Dermis microvascular lymphatic vessel endothelial cell (primary cell): ENCODE measurements around the gene ABHD10. TPM values are rescaled to one million over a fixed set of nuclear protein-coding genes. Genes with fewer than 3 reads are reported as not detected.

Experiments
- DNase-seq, 2 donors: peaks; one replicate each; pipeline versions ENCODE4 v3.0.0 to v3.0.0-alpha.2; 2010; ENCODE audit warnings: low read depth in 2 of 2
- total RNA-seq: library from RNA; depleted of rRNA; stranded (reverse); fragments of >200 nt; gene quantifications from 2 replicates; pipeline ENCODE4 v1.2.1, GENCODE V29; 2014

ABHD10 gene
- total RNA-seq: 21.6 and 25.8 TPM in 2 replicates

DNA sequence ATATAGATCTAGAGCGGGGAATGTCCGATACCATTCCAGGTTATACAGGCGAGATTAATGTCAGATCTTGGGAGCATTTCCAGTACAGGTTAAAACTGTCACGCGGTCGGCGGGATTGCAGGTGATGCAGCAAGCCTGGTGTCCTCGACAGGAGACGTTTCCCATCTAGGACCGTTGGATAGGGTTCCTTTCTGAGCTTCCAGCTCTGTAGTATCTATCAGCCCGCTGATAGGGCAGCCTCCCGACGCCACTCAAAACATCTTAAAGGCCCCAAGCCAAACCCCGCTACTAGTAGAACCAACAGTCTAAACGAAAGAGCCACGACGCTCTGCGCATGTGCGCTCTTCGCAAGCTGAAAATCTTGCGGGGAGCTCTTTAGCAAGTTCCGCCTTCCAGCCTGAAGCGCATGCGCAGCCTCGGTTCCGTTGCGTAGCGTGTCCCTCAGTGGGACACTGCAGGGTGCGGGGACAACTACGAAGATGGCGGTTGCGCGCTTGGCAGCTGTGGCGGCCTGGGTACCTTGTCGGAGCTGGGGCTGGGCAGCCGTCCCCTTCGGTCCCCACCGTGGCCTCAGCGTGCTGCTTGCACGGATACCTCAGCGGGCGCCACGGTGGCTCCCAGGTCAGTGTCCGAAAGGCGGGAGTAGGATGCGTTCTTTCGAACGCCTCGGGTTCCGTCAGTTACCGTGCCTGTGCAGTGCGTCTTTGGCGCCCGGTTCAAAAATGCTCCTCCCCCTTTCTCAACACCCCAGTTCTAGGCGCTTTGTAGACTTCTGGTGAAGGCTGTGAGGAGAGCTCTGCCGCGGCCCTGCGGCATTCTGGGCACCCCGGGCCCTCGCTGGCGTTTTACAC, at the start of gene ABHD10:
Gene ABHD10 (plus strand): TSS at position 444 of the 851 bp plus-strand sequence. CDS start 36 bp downstream, at position 480.
- DNase-seq: peak; percentile 92 to 98

DNA sequence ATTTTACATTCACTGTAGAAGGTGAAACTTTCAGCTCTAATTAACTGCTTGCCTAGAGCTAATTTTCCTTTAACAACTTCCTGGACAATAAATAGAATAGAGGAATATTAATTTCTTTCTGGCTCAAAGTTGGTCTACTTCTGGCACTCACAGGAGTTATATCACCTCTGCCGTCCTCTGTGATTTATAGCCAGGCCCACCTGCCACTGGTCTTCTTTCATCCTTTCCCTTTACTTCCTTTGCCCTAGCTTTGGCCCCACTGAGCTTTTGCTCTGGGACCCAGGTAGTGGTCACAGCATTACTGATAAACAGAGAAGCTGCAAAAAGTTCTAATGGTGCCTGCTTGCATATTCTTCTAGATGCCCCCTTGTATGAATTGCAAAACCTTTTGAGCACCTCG, 49.3 kb upstream of the ABHD10 start:
- DNase-seq: no peak

DNA sequence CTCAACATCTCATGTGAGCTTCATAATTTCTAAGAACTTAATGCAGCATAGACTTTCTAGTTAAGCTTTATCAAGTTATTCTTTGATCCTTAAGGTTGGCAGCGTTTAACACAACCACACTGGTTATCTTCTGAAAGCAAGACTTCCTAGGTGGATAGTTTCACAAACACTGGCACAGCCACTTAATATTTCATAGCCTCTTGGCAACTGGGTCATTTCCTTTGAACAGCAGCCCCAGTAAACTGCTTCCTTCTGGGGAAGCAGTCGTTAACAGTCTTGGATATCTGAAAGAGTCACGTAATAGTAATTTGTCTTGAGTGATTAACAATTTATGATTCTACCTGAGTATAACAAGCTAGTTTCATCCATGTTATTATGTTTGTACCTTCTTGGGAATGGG, 45.9 kb upstream of the ABHD10 start:
- peak in 1 of 2 donors; percentile 64 for DNase-seq

DNA sequence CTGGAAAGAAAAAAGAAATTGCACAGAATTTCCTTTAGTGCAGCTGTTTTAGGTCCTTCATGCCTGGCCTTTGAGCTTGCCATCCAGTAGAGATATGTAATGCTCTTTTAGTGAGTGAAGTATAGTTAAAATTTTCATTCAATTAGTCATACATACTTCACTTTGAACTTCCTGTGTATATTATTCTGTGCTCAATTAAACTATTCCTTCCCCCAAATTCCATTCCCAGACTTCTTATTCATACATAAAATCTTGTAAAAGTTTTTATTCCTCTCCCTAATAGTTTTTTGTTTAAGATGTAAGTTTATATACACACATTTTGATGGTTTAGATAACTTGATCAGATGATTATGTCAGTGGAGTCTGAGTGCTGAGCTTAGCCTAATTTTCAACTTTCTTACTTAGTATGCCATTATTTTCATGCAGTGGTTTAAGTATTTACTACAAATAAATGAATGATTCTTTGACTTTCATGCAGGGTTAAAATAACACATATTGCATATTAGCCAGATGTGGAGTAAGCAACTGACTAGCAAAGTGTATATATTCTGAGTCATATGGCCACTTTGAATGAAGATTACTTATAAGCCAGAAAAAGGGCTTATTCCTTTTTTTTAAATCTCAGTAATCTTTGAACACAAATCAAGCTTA, 42.5 kb upstream of the ABHD10 start:
- DNase-seq: peak in 1 of 2 donors; percentile 69

DNA sequence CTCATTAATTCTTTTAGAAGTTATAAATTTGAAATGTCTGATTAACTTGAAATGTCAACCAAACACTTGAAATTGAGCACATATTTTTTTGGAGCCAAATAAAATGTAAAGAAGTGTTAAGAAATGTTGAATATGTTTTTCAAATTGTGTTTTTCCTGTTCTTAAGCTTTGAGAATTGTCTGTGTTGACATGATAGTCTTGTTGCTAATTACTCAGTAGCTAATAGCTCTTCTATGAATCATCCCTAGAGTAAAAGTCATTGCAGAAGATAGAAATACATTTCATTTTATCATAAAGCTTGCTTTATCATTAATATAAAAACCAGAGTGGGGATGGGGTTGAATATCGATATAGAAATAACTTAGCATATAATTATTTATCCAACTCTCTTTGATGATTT, 41.9 kb upstream of the ABHD10 start:
- no peak for DNase-seq

DNA sequence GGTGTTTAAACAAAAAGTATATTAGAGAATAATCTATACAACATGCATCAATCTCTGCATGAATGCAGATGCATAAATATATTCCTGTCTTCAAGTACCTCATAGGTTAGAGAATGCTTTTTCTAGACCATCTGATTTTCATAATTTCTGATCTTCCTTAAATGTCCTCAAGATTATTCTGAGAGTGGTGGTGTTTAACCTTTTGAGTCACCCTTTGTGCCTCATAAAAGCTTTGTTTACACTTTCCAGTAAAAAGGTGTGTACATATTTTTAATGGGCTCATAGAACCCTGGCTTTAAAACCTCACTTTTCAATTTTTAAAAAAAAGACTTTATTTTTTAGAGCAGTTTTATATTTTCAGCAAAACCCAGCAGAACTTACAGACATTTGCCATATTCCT, 41.0 kb upstream of the ABHD10 start:
- DNase-seq: no peak

DNA sequence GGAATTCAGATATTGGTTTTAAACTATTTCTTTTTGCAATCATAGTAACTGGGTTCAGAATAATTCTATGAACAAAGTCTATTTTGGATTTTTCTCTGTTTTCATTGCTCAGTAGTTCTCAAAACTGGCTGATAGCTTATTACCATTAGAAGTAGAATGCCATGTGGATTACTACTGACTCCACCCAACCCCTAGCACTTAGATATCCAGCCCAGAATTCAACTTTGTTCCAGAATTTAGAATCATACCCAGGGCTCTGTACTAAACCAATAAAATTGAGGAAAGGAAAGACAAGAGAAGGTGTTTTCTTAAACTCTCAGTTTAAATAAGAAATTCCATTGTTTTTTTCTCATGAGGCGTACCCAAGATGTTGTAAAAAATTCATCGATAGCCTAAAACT, 39.0 kb upstream of the ABHD10 start:
- DNase-seq: no peak

DNA sequence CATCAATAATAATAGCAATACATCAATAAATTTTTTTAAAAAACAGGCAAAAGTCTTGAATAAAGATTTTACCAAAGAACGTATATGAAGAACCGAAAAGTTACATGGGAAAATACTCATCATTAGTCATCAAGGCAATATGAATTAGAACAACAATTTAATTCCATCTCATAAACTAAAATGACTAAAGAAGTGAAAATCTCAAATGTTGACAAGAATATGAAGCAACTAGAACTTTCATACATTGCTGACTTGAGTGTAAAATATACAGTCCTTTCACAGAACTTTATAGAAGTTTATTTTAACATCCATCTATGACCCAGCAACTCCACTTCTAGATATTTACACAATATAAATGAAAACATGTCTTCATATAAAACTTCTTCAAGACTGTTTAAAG, 35.3 kb upstream of the ABHD10 start:
- DNase-seq: no peak

DNA sequence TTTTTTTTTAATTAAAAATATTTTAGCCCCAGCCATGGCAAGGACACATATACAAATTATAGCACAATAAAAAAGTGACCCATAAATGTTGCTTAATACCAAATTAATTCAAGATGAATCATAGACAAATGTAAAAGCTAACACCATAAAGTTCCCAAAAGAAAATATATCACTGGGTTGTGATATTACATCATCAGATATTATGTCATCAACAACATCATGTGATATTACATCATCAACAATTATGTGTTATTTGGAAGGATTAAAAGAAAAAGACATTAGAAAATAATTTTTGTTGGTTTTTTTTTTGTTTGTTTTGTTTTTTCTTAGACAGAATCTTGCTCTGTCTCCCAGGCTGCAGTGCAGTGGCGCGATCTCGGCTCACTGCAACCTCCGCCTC, 34.5 kb upstream of the ABHD10 start:
- no peak for DNase-seq

DNA sequence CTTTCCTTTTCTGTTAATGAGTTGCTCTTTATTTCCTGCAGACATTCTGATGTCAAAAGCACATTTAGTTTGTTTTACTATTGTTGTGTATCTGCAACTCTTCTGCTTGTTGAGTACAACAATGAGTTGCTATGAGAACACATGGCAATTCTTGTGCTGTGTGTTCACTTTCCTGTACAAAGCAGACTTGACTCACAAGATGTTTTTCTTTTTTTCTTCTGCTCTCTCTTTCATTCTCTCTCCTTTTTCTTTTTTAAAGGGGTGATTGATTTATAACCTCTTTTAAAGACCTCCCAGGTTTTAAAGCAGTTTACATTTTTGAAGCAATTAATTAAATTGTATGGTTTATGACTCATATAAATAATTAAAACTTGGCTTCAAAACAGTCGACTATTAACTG, 31.6 kb upstream of the ABHD10 start:
- peak in 1 of 2 donors; percentile 90 for DNase-seq

DNA sequence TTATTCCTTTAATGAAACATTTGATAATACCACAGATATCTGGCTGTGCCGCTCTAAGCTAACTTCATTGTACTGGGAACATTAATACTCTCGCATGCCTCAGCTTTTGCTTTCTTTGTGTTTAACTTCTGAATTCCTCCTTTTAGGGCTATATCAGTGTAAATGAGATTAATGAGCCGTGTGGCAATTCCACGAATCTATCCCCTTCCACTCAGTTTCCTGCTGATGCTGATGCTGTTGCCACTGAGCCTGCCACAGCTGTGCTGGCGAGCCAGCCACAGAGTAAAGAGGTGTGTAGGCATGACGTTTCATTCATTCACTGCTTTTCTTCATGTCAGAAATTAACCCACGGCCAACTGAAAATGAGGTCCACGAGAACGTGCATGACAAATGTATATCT, 30.0 kb upstream of the ABHD10 start:
- DNase-seq: no peak

DNA sequence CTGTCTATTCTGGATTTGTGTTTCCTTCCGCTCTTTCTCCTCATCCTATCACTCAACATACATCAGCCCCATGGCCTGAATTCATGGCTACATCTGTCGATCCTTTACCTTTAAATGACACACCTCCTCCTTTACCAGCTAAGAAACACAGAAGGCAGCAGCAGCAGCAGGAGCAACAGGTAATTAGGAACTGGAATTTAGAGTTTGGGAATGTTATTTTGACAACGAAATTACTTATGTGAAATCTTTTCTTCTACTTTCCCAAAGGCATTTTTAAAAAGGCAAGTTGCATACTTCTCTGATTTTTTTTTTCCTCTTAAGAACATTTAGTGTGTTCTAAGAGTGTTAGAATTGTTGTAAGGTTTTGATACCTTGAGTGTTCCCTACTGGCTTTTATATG, 29.1 kb upstream of the ABHD10 start:
- no peak for DNase-seq

DNA sequence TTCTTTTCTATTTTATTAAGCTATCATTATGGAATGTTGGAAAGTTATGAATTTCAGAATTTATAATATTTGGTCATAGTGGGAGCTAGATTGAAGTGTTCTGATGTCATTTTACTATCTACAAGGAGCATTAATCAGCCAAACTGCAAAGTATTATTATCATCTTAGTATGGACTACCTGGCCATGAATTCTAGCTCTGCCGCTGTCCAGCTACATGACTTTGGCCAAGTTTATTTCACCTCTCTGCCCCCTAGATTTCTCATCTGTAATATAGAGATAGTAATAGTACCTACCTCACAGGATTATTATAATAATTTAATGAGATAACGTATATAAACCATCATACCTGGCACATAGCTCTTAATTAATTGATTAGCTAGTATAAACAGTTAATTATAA, 27.8 kb upstream of the ABHD10 start:
- DNase-seq: no peak

DNA sequence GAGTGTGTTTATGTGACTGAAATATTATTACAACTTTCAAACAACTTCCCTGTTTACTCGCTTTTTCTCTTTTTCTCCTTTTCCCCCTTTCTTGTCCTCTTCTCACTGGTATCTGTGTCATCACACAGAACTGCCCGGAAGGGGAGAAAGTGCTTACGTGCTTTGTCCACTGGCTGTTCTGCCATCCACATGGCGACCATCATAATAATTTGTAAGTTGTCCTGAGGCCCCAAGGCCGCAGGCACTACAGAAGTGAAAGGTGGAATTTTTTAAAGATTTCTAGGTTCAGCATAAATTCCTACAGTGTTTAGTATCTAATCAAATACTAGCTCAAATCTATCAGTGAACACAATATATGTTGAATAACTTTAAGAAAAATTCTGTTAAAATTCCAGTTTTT, 26.7 kb upstream of the ABHD10 start:
- DNase-seq: no peak

DNA sequence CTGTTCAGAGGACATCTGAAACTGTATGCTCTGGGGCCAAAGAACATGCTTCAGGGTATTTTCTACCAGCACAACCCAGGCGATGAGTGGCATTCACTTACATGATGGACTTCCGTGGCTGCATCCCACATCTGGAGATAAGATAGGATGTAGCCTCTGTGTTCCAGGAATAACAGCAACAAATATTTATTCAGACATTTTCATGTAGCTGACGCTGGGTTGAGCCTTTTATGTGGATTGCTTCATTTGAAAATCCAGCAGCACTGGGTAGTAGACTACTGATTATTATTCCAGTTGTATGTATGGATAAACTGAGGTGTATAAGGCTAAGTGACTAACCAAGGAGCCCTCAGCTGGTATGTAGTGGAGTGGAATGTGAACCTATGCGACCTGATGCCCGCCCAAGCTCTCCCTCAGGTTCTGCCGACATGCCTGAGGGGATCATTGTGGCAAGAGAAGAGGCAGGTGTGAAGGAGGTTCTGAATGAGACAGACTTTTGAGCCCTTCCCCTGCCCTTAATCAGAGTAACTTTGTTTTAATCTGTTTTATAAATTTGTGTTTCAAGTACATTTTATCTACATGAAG, 25.9 kb upstream of the ABHD10 start:
- DNase-seq: no peak

DNA sequence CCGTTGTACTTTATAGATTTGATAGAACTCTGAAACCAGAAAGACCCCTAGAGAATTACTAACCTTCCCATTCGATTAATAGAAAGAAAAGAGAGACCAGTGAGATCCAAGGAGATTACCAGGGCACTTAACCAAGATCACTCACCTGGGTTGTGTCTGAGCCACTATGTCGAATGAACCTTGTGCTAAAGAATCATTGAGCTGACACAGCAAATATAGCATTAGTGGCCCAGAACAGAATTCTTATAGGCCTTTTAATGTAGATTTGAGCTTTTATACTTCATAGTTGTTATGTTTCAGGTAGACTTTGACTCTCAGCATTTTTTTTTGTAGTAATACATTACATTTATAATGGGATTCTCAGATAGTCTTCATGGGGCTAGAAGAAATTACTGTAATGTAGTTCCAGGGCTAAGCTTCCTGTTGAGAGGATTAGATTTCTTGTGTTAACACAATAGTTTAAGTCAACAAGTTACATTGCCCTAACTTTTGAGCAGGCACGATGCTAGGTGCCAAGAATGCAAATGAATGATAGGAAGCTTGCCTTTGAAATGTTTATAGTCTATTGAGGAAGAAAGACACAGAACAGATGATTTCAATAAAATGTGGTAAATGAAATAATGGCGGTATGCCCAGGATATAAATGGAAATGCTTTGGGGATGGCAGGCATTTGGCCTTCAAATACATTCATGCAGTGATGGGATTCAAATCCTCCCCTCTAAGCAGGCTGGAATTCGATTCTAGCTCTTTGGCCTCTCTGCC, 24.4 kb upstream of the ABHD10 start:
- DNase-seq: peak in 1 of 2 donors; percentile 71

DNA sequence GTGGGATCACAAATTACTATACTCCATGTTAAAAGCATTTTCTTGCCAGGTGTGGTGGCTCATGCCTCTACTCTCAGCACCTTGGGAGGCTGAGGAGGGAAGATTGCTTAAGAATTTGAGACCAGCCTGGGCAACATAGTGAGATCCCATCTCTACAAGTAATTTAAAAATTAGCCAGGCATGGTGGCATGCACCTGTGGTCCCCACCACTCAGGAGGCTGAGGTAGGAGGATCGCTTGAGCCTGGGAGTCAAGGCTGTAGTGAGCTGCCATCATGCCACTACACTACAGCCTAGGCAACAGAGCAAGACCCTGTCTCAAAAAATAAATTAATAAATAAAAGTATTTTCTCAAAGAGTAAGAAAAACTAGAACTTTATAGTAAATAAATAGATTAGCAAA, 22.9 kb upstream of the ABHD10 start:
- no peak for DNase-seq

DNA sequence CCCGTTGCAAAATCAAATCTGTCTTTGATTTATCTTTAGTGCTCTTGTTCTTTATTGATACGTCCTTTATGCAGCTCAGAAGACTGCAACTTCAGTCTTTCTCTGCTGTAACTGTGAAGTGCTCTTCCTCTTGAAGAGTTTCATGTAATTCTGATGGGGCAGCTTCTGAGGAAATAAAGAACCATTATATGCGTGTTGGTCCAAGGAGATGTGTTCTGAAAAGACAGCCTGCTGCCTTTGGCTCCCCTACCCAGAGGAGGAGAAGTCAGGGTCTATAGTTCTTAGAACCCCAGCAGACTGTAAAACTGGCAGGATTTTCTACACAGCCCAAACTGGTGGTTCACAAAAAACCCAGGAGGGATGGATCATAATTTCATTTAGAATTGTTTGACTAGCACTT, 22.4 kb upstream of the ABHD10 start:
- no peak for DNase-seq

DNA sequence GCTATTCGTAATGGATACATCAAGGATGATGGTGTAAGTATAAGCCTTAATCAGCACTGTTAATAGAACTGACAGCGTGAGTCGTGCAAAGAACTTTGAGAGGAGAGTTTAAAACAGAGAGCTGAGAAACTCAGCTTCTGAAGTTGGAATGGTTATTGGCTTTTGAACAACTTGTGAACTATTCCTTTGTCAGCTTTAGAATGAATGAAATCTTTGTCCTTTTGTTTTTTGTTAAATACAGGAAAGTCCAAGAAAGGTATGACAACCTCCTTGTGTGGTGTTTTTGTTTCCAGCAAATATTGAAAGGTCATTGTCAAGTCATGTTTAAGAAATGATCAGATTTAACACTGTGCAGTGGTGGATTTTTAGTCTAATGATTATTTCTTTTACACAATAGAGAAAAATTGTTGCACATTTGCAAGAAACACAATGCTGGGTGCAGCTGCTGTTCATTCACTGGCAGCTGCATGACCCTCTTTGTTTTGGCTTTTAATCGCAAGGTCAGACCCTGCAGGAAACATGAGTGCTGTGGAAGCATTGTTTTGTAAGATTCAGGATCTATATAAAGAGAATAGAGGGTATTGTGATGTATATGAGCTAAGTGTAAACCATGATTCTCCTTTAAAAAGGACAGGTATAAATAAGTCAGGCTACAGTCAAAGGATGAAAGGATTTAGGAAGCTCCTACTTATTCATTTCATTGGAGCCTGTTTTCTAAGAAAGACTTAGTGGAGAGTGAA, 21.7 kb upstream of the ABHD10 start:
- peak; percentile 64 to 89 for DNase-seq

DNA sequence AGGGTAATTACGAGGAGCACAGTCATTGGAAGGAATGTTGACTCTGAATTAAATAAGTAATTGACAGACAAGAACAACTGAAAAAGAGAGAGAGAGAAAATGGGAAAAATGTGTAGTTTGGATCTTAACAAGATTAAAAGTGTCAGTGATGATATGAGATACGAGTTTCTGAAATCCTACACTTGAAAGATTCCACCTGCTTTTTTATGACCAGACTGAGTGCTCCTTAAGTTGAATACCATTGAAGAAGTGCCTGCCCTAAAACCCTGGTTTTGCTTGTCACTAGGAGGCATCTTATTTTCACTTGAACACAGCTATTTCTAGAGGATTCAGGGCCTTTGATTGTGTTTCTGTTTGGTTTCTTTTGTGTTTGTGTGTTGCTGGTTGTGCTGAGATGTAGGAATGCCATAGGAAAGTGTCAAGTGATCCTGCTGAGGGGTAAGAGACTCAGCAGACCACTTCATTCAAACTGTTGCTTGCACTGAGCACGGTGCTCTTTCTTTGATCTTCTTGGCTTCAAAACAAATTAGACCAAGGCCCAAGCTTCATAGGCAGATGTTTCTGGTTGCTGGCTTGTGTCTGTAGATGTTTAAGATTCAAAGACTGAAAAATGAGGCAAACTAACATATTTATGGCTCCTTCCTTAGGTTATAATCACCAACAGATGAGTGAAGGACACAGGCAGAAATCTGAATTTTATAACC, 17.2 kb upstream of the ABHD10 start:
- no peak for DNase-seq

DNA sequence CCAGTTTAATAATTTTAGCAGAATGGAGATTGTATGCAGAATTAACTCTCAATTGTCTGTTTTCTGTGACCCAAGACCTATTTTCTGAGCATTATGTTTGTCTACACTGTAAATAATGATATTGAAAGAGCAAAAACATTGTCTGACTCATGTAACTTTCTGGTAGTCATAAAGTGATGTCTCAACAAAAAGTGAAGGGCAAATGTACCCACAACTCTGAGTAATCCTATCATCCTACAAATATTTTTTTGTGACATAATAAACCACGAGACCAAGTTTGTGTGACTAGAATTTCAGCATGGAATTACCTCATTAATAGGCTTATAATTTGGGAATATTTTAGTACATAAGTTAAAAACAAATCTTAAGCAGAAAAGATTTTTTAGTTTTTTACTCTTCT, 15.4 kb upstream of the ABHD10 start:
- DNase-seq: peak in 1 of 2 donors; percentile 55
